ENCODE data around the gene OR2A1. TPM values are rescaled to one million over a fixed set of nuclear protein-coding genes. Genes with fewer than 3 reads are reported as not detected.
A peak's percentile ranks its signal among the peaks of the same experiment; 100 is the strongest.
"Not testable (repeated sequence)": the region's sequence is repeated elsewhere in the genome, so short reads cannot be mapped to it uniquely, and the experiment has no call there.

OR2A1 gene, protein sequence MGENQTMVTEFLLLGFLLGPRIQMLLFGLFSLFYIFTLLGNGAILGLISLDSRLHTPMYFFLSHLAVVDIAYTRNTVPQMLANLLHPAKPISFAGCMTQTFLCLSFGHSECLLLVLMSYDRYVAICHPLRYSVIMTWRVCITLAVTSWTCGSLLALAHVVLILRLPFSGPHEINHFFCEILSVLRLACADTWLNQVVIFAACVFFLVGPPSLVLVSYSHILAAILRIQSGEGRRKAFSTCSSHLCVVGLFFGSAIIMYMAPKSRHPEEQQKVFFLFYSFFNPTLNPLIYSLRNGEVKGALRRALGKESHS
- total RNA-seq: 1 to 10 TPM in 1 of 7 donors, under 1 TPM in 6; 0.24 to 1.1 (median 0.40) TPM
- under 1 TPM; 0.16 to 0.27 TPM for polyA plus RNA-seq
- long read RNA-seq, donor 1: 0 reads
- long read RNA-seq, donor 2: 0 reads
- long read RNA-seq, donor 3: 0 reads

DNA sequence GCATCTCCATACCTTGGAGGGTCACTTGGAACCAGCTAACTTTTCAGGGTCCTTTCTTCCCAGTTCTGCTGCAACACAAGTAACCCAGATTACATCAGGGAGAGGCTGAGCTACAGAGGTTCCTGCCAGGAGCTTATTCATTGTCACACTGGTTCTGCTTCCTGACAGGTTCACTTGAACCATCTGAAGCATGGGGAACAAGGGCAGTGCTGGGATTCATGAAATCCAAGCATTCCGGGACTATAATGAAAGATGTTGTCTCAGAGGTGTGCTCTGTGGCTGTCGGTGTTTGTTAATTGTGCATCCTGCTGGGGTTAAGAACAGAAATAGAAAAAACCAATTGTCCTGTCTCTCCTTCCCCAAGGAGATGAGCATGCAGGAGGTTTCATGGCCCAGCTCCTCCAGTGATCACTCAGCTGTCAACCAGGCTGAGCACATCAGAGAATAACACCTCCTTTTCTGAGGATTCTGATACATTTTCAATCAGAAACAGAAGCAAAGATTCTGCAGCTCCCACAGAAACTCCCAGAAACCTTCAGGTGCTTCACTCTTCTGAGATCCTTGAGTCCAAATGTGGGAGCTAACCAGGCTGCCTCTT is at the start of gene OR2A1:
OR2A1 (plus strand) TSS at position 548 of the 598 bp plus-strand sequence. CDS start 5,706 bp downstream, outside the sequence.
- DNase-seq; H3K4me3 ChIP-seq; H3K4me1 ChIP-seq (ENCODE audit: insufficient read depth); H3K27me3 ChIP-seq; H3K27ac ChIP-seq; H3K36me3 ChIP-seq; intact Hi-C loops (cut with DNase I); H3K9me3 ChIP-seq: not testable (repeated sequence)
- WGBS, 3 donors: 93 to 98% methylated on average over 2 of the region's 2 CpGs; no CpG with 5 or more reads in 1 of the 3 donors

GRCh38 chr7:144264692-144265091 is 47.5 kb upstream of the OR2A1 start, which contains the start of gene OR2A7:
Gene OR2A7 (minus strand): TSS chr7:144264792. CDS start chr7:144259628, 5,164 bp downstream.
- H3K9me3 ChIP-seq; DNase-seq; H3K27me3 ChIP-seq; H3K4me1 ChIP-seq (ENCODE audit: insufficient read depth); H3K36me3 ChIP-seq; H3K27ac ChIP-seq; intact Hi-C loops (cut with DNase I); H3K4me3 ChIP-seq: not testable (repeated sequence)
- WGBS, 3 donors: 93 to 98% (median 94%) methylated on average over 6 to 7 of the region's 7 CpGs

- 93 to 100% methylated on average over 3 of the region's 19 CpGs; no CpG with 5 or more reads in 1 of the 3 donors for WGBS, 3 donors
- DNase-seq; intact Hi-C loops (cut with DNase I); H3K36me3 ChIP-seq; H3K27me3 ChIP-seq; H3K4me3 ChIP-seq; H3K4me1 ChIP-seq (ENCODE audit: insufficient read depth); H3K27ac ChIP-seq; H3K9me3 ChIP-seq: not testable (repeated sequence)
Observed at GRCh38 chr7:144269188-144269587, 43.0 kb upstream of the OR2A1 start, which contains the start of gene CTAGE8. Gene CTAGE8 (minus strand): TSS chr7:144269288. CDS start chr7:144269250, 38 bp downstream.

DNA sequence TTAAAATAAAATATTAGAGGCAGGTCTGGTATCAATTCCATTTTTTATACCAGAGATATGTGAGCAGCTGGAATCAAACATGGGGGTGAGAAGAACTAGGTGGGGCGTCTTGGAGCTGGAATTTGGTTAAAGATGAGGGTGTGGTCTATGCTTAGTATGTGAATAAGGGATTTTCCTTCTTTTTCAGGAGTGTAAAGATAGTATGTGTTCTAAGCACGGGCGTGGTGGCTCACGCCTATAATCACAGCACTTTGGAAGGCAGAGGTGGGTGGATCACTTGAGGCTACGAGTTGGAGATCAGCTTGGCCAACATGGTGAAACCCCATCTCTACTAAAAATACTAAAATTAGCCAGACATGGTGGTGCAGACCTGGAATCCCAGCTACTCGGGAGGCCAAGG is 36.9 kb upstream of the OR2A1 start:
- H3K4me3 ChIP-seq; H3K27ac ChIP-seq; H3K36me3 ChIP-seq; H3K4me1 ChIP-seq (ENCODE audit: insufficient read depth); H3K9me3 ChIP-seq; H3K27me3 ChIP-seq; DNase-seq; intact Hi-C loops (cut with DNase I): not testable (repeated sequence)
- 93 to 97% (median 96%) methylated on average over 4 of the region's 6 CpGs for WGBS, 3 donors

- DNase-seq; H3K27ac ChIP-seq; H3K4me3 ChIP-seq; H3K27me3 ChIP-seq; H3K9me3 ChIP-seq; H3K4me1 ChIP-seq (ENCODE audit: insufficient read depth); H3K36me3 ChIP-seq; intact Hi-C loops (cut with DNase I): not testable (repeated sequence)
- WGBS, 3 donors: 95 to 97% (median 97%) methylated on average over 3 of the region's 6 CpGs
Observed at GRCh38 chr7:144280010-144280409, 32.2 kb upstream of the OR2A1 start.

DNA sequence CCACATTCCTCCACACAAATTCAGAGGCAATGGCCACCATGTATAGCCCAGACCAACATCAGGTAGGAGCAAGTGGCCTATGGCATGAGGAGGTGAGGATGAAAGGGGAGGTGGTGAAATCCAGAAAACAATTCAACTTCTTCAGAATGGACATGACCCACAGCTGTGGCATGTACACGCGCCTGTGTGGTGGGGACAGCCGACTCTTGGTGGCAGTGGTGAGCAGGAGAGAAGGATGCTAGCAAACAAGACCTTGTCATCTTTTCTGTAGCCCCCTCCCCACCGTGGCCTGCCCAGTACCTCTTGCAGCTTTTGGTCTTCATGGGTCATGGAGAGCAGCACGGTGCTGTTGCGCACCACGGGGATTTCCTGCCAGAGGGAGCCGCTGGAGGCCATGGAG is 30.2 kb upstream of the OR2A1 start:
- H3K9me3 ChIP-seq; DNase-seq; H3K27me3 ChIP-seq; H3K4me3 ChIP-seq; H3K27ac ChIP-seq; H3K4me1 ChIP-seq (ENCODE audit: insufficient read depth); intact Hi-C loops (cut with DNase I); H3K36me3 ChIP-seq: not testable (repeated sequence)
- WGBS, 3 donors: no CpG with 5 or more reads among the region's 8 CpGs

DNA sequence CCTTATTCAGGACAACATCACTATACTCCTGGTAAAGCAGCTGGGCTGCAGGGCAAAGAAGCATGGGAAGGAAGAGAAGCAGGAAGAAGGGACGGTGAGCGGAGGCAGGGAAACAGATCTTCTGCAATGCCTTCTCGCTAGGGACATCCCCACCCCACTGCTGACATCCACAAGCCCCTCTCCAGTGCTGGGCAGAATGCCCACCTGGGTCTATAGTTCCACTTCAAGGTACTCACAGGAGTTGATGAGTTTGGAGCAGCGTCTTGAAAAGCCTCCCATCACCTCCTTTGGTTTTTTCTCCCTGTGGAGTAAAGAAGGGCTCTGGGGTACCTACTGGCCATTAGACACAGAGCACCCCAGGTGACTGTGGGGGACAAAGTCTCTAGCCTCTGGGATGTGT is 29.7 kb upstream of the OR2A1 start:
- intact Hi-C loops (cut with DNase I); H3K36me3 ChIP-seq; H3K4me1 ChIP-seq (ENCODE audit: insufficient read depth); H3K27ac ChIP-seq; H3K4me3 ChIP-seq; H3K9me3 ChIP-seq; H3K27me3 ChIP-seq: not testable (repeated sequence)
- peak in 4 of 5 donors; percentile 2 to 13 (median 10) for DNase-seq
- 80 to 100% (median 92%) methylated on average over 2 to 4 of the region's 4 CpGs for WGBS, 3 donors

GRCh38 chr7:144283716-144284115 is 28.5 kb upstream of the OR2A1 start:
- H3K27me3 ChIP-seq; DNase-seq; intact Hi-C loops (cut with DNase I); H3K9me3 ChIP-seq; H3K4me3 ChIP-seq; H3K36me3 ChIP-seq; H3K27ac ChIP-seq; H3K4me1 ChIP-seq (ENCODE audit: insufficient read depth): not testable (repeated sequence)
- WGBS, 3 donors: no CpG with 5 or more reads among the region's 6 CpGs

DNA sequence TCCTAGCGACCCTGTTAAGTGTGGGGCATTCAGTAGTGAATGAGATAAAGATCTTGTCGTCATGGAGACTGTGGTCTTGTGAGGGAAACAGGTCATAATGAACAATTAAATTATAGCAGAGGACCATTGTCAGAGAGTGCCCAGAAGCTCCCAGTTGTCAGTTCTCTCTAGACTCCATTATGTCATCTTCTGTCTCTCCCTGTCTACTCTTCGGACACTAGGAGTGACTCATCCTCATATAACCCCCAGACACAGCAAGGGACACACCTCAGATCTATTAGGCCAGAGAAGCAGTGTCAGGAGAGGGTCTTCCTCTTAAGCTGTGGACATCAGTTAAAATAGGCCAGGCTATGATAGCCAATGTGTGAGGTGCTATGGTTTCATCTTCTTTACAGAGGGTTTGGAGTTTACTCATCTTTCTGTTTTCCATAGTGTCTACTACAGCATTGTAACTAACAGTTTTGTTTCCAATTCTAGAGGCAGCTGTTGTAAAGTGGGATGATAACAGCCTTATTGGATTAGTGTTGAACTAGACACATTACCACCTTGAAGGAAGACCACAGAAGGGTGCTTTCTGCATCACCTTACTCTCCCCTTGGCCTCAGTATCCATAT is 24.9 kb upstream of the OR2A1 start:
- H3K9me3 ChIP-seq; H3K4me3 ChIP-seq; DNase-seq; intact Hi-C loops (cut with DNase I); H3K4me1 ChIP-seq (ENCODE audit: insufficient read depth); H3K36me3 ChIP-seq; H3K27ac ChIP-seq; H3K27me3 ChIP-seq: not testable (repeated sequence)
- no CpG with 5 or more reads among the region's 3 CpGs for WGBS, 3 donors

DNA sequence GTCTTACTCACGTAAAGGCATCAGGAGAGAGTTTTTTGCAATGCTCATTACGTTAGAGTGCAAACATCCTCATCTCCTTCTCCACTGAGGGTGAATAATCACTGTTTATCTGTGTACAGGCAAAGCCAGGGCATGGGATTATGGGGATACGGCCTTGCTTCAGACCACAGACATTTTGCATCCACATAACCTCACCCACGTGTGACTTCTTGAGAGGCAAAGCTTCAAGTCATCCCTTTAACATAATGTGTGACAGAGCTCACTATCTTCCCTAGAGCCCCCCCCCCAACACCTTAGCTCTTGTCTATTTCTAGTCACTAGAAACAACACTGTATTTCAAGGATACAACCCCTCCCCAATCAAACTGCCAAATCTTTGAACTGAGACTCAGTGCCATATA is 20.6 kb upstream of the OR2A1 start:
- intact Hi-C loops (cut with DNase I); H3K36me3 ChIP-seq; H3K27me3 ChIP-seq; DNase-seq; H3K9me3 ChIP-seq; H3K4me1 ChIP-seq (ENCODE audit: insufficient read depth); H3K27ac ChIP-seq; H3K4me3 ChIP-seq: not testable (repeated sequence)
- WGBS, 3 donors: 32 to 46% (median 33%) methylated on average over 1 to 3 of the region's 4 CpGs

GRCh38 chr7:144292384-144293161 is 19.6 kb upstream of the OR2A1 start:
- H3K4me1 ChIP-seq (ENCODE audit: insufficient read depth); DNase-seq; H3K9me3 ChIP-seq; H3K27ac ChIP-seq; intact Hi-C loops (cut with DNase I); H3K4me3 ChIP-seq; H3K36me3 ChIP-seq; H3K27me3 ChIP-seq: not testable (repeated sequence)
- WGBS, 3 donors: 74 to 96% (median 95%) methylated on average over 3 to 4 of the region's 14 CpGs
